Measurements from ENCODE around the gene CRKL.

Gene CRKL, protein sequence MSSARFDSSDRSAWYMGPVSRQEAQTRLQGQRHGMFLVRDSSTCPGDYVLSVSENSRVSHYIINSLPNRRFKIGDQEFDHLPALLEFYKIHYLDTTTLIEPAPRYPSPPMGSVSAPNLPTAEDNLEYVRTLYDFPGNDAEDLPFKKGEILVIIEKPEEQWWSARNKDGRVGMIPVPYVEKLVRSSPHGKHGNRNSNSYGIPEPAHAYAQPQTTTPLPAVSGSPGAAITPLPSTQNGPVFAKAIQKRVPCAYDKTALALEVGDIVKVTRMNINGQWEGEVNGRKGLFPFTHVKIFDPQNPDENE

DNA sequence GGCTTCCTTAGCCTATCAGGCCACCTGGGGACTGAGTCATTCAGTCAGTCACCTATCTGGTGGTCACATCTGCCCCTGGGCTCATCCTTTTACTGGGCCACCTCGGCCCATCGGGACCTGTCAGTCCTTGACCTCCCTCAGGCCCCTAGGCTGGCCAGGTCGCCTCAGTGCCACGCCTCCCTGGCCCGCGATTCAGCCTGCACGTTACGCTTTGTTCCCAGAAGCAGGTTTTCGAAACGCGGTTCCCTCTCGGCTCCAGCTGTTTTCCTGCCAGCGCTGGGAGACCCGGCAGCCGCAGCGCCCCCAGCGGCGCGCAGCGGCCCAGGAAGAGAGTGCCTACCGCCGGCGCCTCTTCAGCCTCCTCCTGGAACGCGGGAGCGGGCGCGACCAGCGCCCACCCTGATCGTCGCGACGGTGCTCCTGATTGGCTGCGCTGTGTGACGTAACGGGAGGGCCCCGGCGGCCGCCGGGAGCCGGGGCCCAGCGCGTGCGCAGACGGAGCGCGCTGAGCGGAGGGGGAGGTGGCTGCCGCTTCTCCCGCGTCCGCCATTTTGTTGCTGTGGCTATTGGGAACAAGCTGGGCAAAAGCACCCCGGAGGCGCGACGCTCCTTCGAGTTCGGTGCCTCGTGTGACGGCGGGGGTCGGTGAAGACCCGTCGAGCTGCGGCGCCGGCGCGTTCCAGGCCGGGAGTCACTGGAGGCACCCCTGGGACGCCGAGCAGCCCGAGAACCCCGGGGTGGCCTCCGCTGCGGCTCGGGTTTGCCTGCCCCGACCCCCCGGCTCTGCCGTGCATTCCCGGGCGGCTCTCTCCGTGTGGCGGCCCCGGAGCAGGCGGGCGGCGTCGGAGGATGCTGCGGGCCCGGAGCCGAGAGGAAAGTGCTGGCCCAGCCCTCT is at the start of gene CRKL:
Gene CRKL (plus strand): TSS at position 492 of the 895 bp plus-strand sequence. CDS start 528 bp downstream, outside the sequence.
- Histone ChIP-seq H3K27ac (peak within 1 kb of the TSS; percentile 93), H3K9me3 (no peaks in the 10 kb centered on the region), H3K4me3 (ENCODE audit: low read depth in 1 of 2, low read length in 1 of 2) (peak within 1 kb of the TSS; percentile 88 to 98), H3K27me3 (no peaks in the 10 kb centered on the region), H3K4me1 (ENCODE audit: control insufficient read depth in 1 of 2, insufficient read depth in 1 of 2, low read depth in 1 of 2, low read length in 1 of 2) (peaks cover 36 to 39% of the 10 kb centered on the region in 2 experiments), H3K36me3 (no peaks in the 10 kb centered on the region)
- peak; percentile 96 for TF ChIP-seq CTCF (IDR thresholded peaks at IDR 0.05)

GRCh38 chr22:20868025-20868962 is 48.9 kb upstream of the CRKL start:
- Histone ChIP-seq H3K4me3 (ENCODE audit: low read depth in 1 of 2, low read length in 1 of 2) (no peak overlapping the region), H3K9me3 (no peaks in the 10 kb centered on the region), H3K27me3 (no peaks in the 10 kb centered on the region), H3K36me3 (peaks cover 77% of the 10 kb centered on the region), H3K27ac (peak overlapping the region; percentile 23), H3K4me1 (ENCODE audit: control insufficient read depth in 1 of 2, insufficient read depth in 1 of 2, low read depth in 1 of 2, low read length in 1 of 2) (no peaks in the 10 kb centered on the region)
- no peak for TF ChIP-seq CTCF (IDR thresholded peaks at IDR 0.05)

- Histone ChIP-seq H3K27ac (no peak overlapping the region), H3K27me3 (no peaks in the 10 kb centered on the region), H3K4me3 (ENCODE audit: low read depth in 1 of 2, low read length in 1 of 2) (no peak overlapping the region), H3K36me3 (peaks cover 79% of the 10 kb centered on the region), H3K9me3 (no peaks in the 10 kb centered on the region), H3K4me1 (ENCODE audit: control insufficient read depth in 1 of 2, insufficient read depth in 1 of 2, low read depth in 1 of 2, low read length in 1 of 2) (no peaks in the 10 kb centered on the region)
- TF ChIP-seq CTCF (IDR thresholded peaks at IDR 0.05), result no peak
Measured at GRCh38 chr22:20869234-20869633, 48.0 kb upstream of the CRKL start.

GRCh38 chr22:20873214-20873613 is 44.0 kb upstream of the CRKL start:
- Histone ChIP-seq H3K36me3 (peaks cover 84% of the 10 kb centered on the region), H3K9me3 (no peaks in the 10 kb centered on the region), H3K4me1 (ENCODE audit: control insufficient read depth in 1 of 2, insufficient read depth in 1 of 2, low read depth in 1 of 2, low read length in 1 of 2) (no peaks in the 10 kb centered on the region), H3K27ac (no peak overlapping the region), H3K4me3 (ENCODE audit: low read depth in 1 of 2, low read length in 1 of 2) (no peak overlapping the region), H3K27me3 (no peaks in the 10 kb centered on the region)
- no peak for TF ChIP-seq CTCF (IDR thresholded peaks at IDR 0.05)

- no peak for TF ChIP-seq CTCF (IDR thresholded peaks at IDR 0.05)
Measured at GRCh38 chr22:20875296-20875695, 41.9 kb upstream of the CRKL start.

More at GRCh38 chr22:20875296-20875695, 41.9 kb upstream of the CRKL start:
- no peaks in the 10 kb centered on the region for H3K4me1 ChIP-seq (ENCODE audit: control insufficient read depth in 1 of 2, insufficient read depth in 1 of 2, low read depth in 1 of 2, low read length in 1 of 2)
- H3K4me3 ChIP-seq (ENCODE audit: low read depth in 1 of 2, low read length in 1 of 2), result no peak overlapping the region
- peaks cover 72% of the 10 kb centered on the region for H3K36me3 ChIP-seq
- no peaks in the 10 kb centered on the region for H3K27me3 ChIP-seq
- no peaks in the 10 kb centered on the region for H3K9me3 ChIP-seq
- no peak overlapping the region for H3K27ac ChIP-seq

Measured in neutrophil (primary cell).